Upper lobe of left lung (tissue), 6 donors: Measurements from ENCODE around the gene BRIP1. TPM values are rescaled to one million over a fixed set of nuclear protein-coding genes. Genes with fewer than 3 reads are reported as not detected.
"Not testable (repeated sequence)": the region's sequence is repeated elsewhere in the genome, so short reads cannot be mapped to it uniquely, and the experiment has no call there.

Source experiments
- ATAC-seq, 2 donors: fragments of 200-7000 bp; cut with Tn5 transposase; one replicate each; pipeline ENCODE4 v1.9.1; 2022; ENCODE audit warnings: mild to moderate bottlenecking in 2 of 2, moderate library complexity in 2 of 2; ENCODE audit not compliant: low FRiP score in 2 of 2
- DNase-seq, 2 donors: peaks; one replicate each; pipeline ENCODE4 v3.0.0-alpha.2; 2019 to 2020
- H3K27ac ChIP-seq, 4 donors: fragments of 200-600 bp; sonication (generic); one replicate each; pipeline ENCODE4 v1.5.1; 2016 to 2019
- H3K27me3 ChIP-seq, 4 donors: fragments of 200-600 bp; sonication (generic); one replicate each; pipeline ENCODE4 v1.5.1; 2017 to 2019
- H3K36me3 ChIP-seq, 4 donors: fragments of 200-600 bp; sonication (generic); one replicate each; pipeline ENCODE4 v1.5.1; 2016 to 2019
- H3K4me1 ChIP-seq, 4 donors: fragments of 200-600 bp; sonication (generic); one replicate each; pipeline ENCODE4 v1.5.1; 2018 to 2019
- H3K4me3 ChIP-seq, 4 donors: fragments of 200-600 bp; sonication (generic); one replicate each; pipeline ENCODE4 v1.5.1; 2017 to 2019; ENCODE audit warnings: mild to moderate bottlenecking in 2 of 4, moderate library complexity in 1 of 4
- H3K9me3 ChIP-seq, 4 donors: fragments of 200-600 bp; sonication (generic); one replicate each; pipeline ENCODE4 v1.5.1; 2018 to 2019
- EP300 ChIP-seq, 4 donors: sonication (generic); formaldehyde crosslinking; IDR thresholded peaks; one replicate each; pipeline ENCODE4 v1.5.1; 2017; ENCODE audit warnings: antibody characterized with exemption in 4 of 4, control low read depth in 2 of 4
- POLR2A ChIP-seq, 4 donors: fragments of 450-650 bp; IDR thresholded peaks; one replicate each; pipeline ENCODE4 v1.5.1; 2016 to 2017; ENCODE audit warnings: antibody characterized with exemption in 4 of 4, mild to moderate bottlenecking in 2 of 4
- POLR2AphosphoS5 ChIP-seq, 2 donors: sonication (generic); formaldehyde crosslinking; IDR thresholded peaks; one replicate each; pipeline ENCODE4 v1.5.1; 2017; ENCODE audit warnings: antibody characterized with exemption in 2 of 2
- WGBS, 2 donors: methylation state at CpG; one replicate each; pipeline ENCODE4 v1.1.5; 2017 to 2018; 5-methylcytosine and 5-hydroxymethylcytosine counted together
- total RNA-seq, 6 donors: library from RNA; depleted of rRNA in 4 of 6; stranded (reverse); fragments of >200 nt in 4 of 6; gene quantifications; one replicate each; pipeline versions ENCODE4 v1.1.0 to v1.2.1, GENCODE V29; 2016 to 2021
- TF ChIP-seq, protein P1 (sequence below), 6 experiments: fragments of 450-650 bp in 4 of 6; fragments of 200-600 bp in 2 of 6; sonication (generic) in 2 of 6; IDR thresholded peaks; one replicate each; pipeline ENCODE4 v1.5.1; 2016 to 2019; ENCODE audit warnings: antibody characterized with exemption in 6 of 6
- donor health status: DM: no; HTN: no; CAD: no; lungs with moderate emphysema.
- donor health status: DM: no; HTN: yes; CAD: no; lungs with severe emphysema.

BRIP1 gene
- total RNA-seq, 6 donors from 2014 or later: 0.55 to 2.5 (median 0.85) TPM

- Histone ChIP-seq H3K27ac (no peak overlapping the region), H3K4me1 (no peaks in the 10 kb centered on the region), H3K36me3 (no peaks in the 10 kb centered on the region), H3K4me3 (no peak overlapping the region), H3K27me3 (no peaks in the 10 kb centered on the region), H3K9me3 (peaks cover 5 to 18% (median 9%) of the 10 kb centered on the region in 4 donors)
- 97% methylated on average over 2 of the region's 2 CpGs for WGBS, 2 donors
- no peak for TF ChIP-seq POLR2A (IDR thresholded peaks at IDR 0.05)
- no peak for TF ChIP-seq EP300 (IDR thresholded peaks at IDR 0.05)
- TF ChIP-seq POLR2AphosphoS5 (IDR thresholded peaks at IDR 0.05): no peak
- TF ChIP-seq, protein P1, sequence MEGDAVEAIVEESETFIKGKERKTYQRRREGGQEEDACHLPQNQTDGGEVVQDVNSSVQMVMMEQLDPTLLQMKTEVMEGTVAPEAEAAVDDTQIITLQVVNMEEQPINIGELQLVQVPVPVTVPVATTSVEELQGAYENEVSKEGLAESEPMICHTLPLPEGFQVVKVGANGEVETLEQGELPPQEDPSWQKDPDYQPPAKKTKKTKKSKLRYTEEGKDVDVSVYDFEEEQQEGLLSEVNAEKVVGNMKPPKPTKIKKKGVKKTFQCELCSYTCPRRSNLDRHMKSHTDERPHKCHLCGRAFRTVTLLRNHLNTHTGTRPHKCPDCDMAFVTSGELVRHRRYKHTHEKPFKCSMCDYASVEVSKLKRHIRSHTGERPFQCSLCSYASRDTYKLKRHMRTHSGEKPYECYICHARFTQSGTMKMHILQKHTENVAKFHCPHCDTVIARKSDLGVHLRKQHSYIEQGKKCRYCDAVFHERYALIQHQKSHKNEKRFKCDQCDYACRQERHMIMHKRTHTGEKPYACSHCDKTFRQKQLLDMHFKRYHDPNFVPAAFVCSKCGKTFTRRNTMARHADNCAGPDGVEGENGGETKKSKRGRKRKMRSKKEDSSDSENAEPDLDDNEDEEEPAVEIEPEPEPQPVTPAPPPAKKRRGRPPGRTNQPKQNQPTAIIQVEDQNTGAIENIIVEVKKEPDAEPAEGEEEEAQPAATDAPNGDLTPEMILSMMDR (IDR thresholded peaks at IDR 0.05): no peak
- DNase-seq (no peak), ATAC-seq (no peak)
Observed at GRCh38 chr17:61774724-61775123, 88.6 kb downstream of the BRIP1 start.

DNA sequence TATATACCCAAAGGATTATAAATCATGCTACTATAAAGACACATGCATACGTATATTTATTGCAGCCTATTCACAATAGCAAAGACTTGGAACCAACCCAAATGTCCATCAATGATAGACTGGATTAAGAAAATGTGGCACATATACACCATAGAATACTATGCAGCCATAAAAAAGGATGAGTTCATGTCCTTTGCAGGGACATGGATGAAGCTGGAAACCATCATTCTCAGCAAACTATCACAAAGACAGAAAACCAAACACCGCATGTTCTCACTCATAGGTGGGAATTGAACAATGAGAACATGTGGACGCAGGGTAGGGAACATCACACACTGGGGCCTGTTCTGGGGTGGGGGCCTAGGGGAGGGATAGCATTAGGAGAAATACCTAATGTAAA lies 89.2 kb downstream of the BRIP1 start:
- not testable (repeated sequence) for H3K4me3 ChIP-seq, H3K27ac ChIP-seq, H3K36me3 ChIP-seq, ATAC-seq, H3K4me1 ChIP-seq, DNase-seq, H3K27me3 ChIP-seq
- 98 to 100% methylated on average over 3 of the region's 3 CpGs for WGBS, 2 donors
- H3K9me3 ChIP-seq: peaks cover 5 to 18% (median 9%) of the 10 kb centered on the region in 4 donors

DNA sequence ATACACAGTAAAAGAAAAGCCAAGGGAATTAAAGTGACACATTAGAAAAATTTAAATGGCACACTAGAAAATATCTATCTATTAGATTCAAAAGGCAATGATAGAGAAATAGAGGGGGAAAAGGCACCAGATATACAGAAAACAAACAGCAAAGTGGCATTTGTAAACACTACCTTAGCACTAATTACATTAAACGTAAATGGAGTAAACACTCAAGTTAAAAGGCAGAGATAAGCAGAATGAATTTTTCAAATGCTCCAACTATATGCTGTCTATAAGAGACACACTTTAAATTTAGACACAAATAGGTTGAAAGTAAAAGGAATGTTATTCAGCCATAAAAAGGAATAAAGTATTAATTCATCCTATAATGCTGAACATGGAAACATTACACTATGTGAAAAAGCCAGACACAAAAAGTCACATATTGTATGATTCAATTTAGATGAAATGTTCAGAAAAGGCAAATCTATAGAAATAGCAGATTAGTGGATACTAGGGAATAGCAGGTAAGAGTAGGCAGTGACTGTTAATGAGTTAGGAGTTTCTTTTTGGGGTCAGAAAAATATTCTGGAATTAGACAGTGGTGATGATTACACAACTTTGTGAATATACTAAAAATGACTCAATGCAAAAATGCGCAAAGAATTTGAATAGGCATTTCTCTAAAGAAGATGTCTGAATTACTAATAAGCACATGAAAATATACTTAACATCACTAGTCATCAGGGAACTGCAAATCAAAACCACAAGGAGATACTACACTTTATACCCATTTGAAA lies 92.4 kb downstream of the BRIP1 start:
- no peak overlapping the region for H3K4me3 ChIP-seq
- ATAC-seq (no peak), DNase-seq (no peak)
- H3K36me3 ChIP-seq: no peaks in the 10 kb centered on the region
- TF ChIP-seq POLR2A (IDR thresholded peaks at IDR 0.05) (no peak), POLR2AphosphoS5 (IDR thresholded peaks at IDR 0.05) (no peak), EP300 (IDR thresholded peaks at IDR 0.05) (no peak)
- TF ChIP-seq, protein P1 (IDR thresholded peaks at IDR 0.05): no peak
- H3K27me3 ChIP-seq: no peaks in the 10 kb centered on the region
- H3K4me1 ChIP-seq: no peaks in the 10 kb centered on the region
- H3K9me3 ChIP-seq: peaks cover 5 to 18% (median 9%) of the 10 kb centered on the region in 4 donors
- H3K27ac ChIP-seq: no peak overlapping the region
- WGBS, 2 donors: 94 to 96% methylated on average over 2 of the region's 2 CpGs

DNA sequence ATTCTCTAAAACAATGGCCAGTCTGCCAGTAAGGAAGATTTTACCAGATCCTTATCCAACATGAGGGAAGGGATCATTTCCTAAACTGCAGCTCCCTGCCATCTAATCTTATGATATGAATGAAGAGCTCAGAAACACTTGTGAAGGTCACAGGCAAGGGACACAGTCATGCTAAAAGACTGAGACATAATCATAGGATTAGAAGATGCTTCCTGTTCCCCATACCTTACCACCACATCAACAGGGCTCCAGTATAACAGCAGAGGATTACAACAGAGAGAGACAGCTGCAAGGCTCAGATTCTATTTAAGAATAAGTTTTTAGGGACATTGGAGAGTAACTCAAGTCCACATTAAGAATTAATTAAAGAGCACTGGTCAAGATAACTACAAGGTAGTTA lies 93.3 kb downstream of the BRIP1 start:
- Histone ChIP-seq H3K27ac (no peak overlapping the region), H3K9me3 (peaks cover 5 to 18% (median 9%) of the 10 kb centered on the region in 4 donors), H3K4me1 (no peaks in the 10 kb centered on the region), H3K36me3 (no peaks in the 10 kb centered on the region), H3K4me3 (no peak overlapping the region), H3K27me3 (no peaks in the 10 kb centered on the region)
- DNase-seq (no peak), ATAC-seq (no peak)
- no peak for TF ChIP-seq POLR2AphosphoS5 (IDR thresholded peaks at IDR 0.05)
- TF ChIP-seq, protein P1 (IDR thresholded peaks at IDR 0.05): no peak
- no peak for TF ChIP-seq POLR2A (IDR thresholded peaks at IDR 0.05)
- TF ChIP-seq EP300 (IDR thresholded peaks at IDR 0.05): no peak

DNA sequence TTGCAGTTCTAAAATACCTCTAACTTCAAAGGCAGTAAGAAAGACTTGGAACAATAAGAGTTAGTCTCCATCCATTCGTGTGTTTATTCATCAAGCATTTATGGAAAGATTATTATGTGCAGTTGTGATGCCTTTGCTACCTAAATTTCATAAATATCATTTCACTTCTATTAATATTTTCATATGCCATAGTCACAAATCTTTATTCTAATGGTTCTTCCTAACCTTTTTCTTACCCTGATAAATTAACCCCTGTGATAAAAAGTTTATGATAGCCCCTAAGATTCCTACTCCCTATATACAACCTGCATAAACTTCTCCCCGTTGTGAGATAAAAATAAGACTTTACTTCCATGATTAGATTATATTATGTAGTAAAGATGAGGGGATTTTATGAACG lies 94.9 kb downstream of the BRIP1 start:
- Histone ChIP-seq H3K4me1 (no peaks in the 10 kb centered on the region), H3K27ac (no peak overlapping the region), H3K9me3 (peaks cover 5 to 18% (median 9%) of the 10 kb centered on the region in 4 donors), H3K36me3 (no peaks in the 10 kb centered on the region), H3K4me3 (no peak overlapping the region), H3K27me3 (no peaks in the 10 kb centered on the region)
- WGBS, 2 donors: 97 to 98% methylated on average over 3 of the region's 3 CpGs
- no peak for TF ChIP-seq POLR2AphosphoS5 (IDR thresholded peaks at IDR 0.05)
- TF ChIP-seq, protein P1 (IDR thresholded peaks at IDR 0.05): no peak
- no peak for TF ChIP-seq EP300 (IDR thresholded peaks at IDR 0.05)
- no peak for TF ChIP-seq POLR2A (IDR thresholded peaks at IDR 0.05)
- ATAC-seq (no peak), DNase-seq (no peak)
